HG03439 (cell line): ENCODE data around the gene SRRT.
A peak's percentile ranks its signal among the peaks of the same experiment; 100 is the strongest.
"Not testable (repeated sequence)": the region's sequence is repeated elsewhere in the genome, so short reads cannot be mapped to it uniquely, and the experiment has no call there.

Experiments used
- ATAC-seq: cut with Tn5 transposase; IDR thresholded peaks from one replicate; pipeline ENCODE4 v1.9.1; 2021; ENCODE audit warnings: mild to moderate bottlenecking, moderate library complexity; ENCODE audit not compliant: unreplicated experiment

SRRT gene

DNA sequence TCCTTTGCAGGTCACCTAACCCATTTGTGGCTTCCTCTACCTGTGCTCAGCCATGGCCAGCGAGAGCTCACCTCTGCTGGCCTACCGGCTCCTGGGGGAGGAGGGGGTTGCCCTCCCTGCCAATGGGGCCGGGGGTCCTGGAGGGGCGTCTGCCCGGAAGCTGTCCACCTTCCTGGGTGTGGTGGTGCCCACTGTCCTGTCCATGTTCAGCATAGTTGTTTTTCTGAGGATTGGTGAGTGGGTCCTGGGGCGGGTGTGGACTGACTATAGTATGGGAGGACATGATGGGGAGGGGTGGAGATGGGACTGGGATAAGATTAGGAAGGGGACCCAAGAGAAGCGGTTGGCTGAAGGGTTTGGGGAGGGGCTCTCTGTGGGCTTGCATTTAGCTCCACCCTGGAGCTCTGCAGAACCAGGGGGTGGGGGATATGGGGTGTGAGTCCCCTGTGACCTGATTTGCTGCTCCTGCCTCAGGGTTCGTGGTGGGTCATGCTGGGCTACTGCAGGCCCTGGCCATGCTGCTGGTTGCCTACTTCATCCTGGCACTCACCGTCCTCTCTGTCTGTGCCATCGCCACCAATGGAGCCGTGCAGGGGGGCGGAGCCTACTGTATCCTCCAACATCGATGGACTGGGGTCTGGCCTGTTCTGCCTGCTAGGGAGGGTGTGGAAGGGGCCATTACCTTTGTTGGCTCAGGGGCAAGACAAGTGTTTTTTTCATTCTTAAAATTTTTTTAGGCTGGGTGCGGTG lies 20.6 kb upstream of the SRRT start:
- no peak for ATAC-seq

DNA sequence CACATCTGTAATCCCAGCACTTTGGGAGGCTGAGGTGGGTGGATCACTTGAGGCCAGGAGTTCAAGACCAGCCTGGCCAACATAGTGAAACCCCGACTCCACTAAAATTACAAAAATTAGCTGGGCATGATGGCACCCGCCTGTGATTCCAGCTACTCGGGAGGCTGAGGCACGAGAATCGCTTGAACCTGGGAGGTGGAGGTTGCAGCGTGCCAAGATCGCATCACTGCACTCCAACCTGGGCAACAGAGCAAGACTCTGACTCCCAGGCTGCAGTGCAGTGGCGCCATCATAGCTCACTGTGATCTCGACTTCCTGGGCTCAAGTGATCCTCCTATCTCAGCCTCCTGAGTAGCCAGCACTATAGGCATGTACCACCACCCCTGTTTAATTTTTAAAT lies 20.0 kb upstream of the SRRT start:
- ATAC-seq, result not testable (repeated sequence)

DNA sequence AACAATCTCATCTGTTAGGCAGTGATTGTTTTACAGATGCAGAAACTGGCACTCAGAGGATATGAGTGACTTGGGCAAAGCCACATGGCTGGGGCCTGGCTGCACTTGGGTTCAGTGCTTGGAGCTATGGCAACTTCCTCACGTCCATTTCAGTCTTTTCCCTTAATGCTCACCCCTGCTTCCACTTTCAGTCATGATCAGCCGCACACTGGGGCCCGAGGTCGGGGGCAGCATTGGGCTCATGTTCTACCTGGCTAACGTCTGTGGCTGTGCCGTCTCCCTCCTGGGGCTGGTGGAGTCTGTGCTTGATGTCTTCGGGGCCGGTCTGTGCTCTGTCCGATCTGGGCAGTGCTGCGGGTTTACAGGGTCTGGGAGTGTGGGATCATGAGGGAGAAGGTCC lies 19.4 kb upstream of the SRRT start:
- ATAC-seq, result no peak

DNA sequence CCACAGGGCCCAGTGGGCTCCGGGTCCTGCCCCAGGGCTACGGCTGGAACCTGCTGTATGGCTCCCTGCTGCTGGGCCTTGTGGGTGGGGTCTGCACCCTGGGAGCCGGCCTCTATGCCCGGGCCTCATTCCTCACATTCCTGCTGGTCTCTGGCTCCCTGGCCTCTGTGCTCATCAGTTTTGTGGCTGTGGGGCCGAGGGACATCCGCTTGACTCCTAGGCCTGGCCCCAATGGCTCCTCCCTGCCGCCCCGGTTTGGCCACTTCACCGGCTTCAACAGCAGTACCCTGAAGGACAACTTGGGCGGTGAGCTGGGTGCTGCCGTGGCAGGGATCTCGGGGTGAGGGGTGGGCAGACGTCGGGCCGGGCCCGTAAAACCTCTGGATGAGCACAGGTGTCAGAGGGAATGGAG lies 18.0 kb upstream of the SRRT start:
- no peak for ATAC-seq

DNA sequence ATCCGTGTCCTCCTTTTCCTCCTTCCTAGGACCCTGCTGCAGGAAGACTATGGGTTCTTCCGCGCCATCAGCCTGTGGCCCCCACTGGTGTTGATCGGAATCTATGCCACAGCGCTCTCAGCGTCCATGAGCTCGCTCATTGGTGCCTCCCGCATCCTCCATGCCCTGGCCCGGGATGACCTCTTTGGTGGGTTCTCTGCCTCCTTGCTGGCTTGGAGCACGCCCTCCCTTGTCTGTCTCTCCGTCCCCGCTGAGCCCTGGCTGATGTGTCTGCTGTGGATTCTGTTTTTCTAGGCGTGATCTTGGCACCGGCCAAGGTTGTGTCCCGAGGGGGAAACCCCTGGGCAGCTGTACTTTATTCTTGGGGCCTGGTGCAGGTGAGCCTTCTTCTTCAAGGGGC lies 15.0 kb upstream of the SRRT start:
- ATAC-seq, result no peak

DNA sequence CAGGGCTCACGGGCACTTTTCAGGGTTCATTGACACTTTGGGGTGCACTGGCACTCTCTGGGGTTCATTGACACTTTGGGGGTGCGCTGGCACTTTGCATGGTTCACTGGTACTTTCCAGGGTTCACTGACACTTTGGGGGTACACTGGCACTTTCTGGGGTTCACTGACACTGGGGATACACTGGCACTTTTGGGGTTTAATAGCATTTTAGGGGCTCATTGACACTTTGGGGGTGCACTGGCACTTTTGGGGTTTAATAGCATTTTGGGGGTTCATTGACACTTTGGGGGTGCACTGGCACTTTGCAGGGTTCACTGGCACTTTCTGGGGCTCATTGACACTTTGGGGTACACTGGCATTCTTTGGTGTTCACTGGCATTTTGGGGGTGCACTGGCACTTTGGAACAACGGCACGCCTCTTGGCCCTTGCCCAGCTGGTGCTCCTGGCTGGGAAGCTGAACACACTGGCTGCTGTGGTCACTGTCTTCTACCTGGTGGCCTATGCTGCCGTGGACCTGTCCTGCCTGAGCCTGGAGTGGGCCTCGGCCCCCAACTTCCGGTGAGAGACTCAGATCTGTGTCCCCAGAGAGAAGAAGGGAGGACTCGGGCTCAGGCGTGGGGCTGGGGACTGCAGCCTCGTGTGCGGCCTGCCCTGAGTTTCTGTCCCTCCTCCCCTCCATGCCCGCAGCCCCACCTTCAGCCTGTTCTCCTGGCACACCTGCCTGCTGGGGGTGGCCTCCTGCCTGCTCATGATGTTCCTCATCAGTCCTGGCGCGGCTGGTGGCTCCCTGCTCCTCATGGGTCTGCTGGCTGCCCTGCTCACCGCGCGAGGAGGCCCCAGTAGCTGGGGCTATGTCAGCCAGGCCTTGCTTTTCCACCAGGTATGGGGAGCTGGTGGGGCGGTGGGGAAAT lies 13.9 kb upstream of the SRRT start:
- no peak for ATAC-seq

DNA sequence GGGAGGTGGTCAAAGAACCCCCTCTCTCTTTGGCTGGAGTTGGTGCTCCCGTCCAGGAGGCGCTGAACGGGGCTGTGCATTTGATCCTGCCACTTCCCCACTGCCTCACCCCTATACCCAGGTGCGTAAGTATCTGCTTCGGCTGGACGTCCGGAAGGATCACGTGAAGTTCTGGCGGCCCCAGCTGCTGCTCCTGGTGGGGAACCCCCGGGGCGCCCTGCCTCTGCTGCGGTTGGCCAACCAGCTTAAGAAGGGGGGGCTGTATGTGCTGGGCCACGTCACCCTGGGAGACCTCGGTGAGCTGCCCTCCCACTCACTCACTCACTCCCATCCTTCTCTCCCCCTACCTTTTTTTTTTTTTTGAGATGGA lies 13.3 kb upstream of the SRRT start:
- no peak for ATAC-seq

DNA sequence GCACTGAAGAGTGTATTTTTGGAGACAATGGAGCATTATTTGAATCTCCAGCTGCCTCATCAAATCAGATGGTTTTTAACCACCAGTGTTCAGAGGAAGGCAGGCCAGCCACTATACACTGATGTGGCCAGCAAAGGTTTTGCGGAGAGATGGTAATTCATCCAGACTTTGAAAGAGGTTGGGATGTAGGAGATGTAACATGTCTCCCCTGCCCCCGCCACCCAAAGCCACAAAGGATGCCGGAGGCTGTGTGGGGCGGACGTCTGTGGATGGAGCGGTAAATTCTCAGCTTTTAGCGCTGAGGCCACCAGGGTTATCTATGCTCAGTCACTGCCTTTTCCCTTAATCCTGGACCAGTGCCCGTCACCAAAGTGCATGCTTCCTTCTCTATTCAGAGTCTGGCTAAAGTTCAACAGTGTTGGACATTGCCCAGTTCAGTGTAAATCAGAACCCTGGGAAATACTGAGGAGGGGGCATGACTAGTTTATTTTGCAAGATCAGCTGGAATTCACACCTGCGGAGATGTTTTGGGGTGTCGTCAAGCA lies 11.4 kb upstream of the SRRT start:
- no peak for ATAC-seq

DNA sequence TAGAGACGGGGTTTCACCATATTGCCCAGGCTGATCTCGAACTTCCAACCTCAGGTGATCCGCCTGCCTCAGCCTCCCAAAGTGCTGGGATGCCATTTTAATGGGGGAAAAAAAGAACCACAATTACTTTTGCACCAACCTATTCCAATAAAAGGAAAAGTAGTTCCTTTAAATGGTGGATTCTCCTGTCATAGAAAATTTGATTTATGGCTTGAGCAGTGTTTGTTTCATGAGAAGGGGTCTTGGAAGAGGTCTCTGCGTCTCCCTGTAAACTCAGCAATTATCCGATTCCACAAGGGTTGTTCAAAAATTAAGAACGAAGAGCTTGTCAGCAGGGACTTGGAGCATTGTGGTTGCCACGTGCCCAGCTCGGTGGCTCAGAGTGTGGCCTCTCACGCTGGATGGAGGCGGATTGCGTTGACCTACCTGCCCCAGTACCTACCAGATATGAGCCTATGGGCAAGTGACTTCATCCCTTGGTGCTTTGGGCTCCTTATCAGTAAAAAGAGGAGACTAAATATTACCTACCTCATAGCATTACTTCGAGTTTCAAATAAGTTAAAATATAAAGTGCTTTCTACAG lies 10.5 kb upstream of the SRRT start:
- no peak for ATAC-seq

DNA sequence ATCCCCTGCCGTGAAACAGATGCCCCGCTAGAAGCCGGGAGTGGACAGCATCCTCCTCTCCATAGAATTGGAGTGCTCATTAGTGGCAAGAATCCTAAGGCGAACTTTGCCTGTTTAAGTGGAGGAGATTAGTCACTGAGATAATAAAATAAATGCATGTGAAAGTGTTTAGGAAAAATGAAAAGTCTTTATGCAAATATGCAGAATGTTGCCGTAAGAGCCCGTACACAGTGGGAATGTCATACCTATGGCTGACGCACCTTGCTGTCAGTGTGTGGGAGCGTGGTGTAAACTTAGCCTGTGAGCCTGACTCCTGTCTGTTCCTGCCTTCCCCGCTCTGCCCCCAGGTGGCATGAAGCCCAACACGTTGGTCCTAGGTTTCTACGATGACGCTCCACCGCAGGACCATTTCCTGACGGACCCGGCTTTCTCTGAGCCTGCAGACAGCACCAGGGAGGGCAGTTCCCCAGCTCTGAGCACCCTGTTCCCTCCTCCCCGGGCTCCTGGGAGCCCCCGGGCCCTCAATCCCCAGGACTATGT lies 9.5 kb upstream of the SRRT start:
- ATAC-seq, result no peak

DNA sequence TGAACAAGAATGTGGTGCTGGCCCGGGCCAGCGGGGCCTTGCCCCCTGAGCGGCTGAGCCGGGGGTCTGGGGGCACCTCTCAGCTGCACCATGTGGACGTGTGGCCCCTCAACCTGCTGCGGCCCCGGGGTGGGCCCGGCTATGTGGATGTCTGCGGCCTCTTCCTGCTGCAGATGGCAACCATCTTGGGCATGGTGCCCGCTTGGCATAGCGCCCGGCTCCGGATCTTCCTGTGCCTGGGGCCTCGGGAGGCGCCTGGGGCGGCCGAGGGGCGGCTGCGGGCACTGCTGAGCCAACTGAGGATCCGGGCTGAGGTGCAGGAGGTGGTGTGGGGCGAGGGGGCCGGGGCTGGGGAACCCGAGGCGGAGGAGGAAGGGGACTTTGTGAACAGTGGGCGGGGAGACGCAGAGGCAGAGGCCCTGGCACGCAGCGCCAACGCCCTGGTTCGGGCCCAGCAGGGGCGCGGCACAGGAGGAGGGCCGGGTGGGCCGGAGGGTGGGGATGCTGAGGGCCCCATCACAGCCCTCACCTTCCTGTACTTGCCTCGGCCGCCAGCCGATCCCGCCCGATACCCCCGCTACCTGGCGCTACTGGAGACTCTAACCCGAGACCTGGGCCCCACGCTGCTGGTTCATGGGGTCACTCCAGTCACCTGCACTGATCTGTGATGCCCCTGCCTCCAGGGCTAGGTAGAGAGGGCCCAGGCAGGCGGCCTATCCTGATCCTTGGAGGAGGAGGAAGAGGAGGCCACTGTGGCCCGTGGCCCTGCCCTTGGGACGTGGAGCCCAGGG lies 8.8 kb upstream of the SRRT start:
- ATAC-seq, result no peak

DNA sequence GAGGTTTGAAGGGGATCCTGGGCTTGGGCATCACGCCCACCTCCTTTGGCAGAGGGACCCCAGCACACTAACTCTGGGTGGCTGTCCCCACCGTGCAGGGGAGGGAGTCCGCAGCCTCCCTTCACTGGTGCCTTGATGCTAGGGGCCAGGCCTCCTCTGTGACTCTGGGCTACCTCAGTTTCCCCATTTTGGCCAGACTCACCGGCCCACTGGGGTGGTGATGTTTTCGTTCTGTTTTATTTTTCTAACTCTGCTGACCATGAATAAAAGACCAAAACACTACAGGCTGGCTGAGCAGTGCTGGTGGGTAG lies 8.2 kb upstream of the SRRT start:
- ATAC-seq, result no peak

DNA sequence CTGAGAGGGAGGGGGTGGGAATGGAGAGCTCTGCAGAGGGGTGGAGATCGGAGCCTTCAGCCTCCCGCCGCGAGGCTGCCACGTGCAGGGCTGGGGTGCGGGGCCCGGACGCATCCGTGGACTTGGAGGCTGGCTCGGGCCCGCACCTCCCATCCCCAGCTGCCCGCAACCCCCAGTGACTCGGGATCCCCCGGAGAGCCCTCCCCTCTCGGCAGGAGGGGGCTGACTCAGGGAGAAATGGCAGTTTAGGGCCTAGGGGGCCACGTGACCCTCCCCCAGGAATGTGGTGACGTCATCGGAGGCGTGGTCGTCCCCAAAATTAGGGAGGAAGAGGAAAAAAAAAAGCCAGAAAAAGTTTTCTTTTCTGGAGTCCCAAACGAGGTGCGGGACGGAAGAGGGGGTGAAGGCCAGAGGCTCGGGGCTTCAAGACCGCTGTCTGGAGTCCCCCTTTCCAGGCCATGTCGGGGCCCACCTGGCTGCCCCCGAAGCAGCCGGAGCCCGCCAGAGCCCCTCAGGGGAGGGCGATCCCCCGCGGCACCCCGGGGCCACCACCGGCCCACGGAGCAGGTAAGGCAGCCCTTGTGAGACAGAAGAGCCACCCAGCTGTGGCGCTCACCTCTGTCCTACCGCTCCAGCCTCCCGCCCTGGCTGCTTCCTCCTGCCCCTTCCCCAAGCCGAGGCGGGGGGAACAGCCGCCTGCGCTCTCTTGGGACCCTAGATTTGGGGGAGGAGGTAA lies 7.7 kb upstream of the SRRT start, which contains the start of gene TRIP6:
TRIP6 (plus strand) TSS at position 348 of the 736 bp plus-strand sequence; CDS start at position 459, 111 bp downstream.
- ATAC-seq, result no peak

DNA sequence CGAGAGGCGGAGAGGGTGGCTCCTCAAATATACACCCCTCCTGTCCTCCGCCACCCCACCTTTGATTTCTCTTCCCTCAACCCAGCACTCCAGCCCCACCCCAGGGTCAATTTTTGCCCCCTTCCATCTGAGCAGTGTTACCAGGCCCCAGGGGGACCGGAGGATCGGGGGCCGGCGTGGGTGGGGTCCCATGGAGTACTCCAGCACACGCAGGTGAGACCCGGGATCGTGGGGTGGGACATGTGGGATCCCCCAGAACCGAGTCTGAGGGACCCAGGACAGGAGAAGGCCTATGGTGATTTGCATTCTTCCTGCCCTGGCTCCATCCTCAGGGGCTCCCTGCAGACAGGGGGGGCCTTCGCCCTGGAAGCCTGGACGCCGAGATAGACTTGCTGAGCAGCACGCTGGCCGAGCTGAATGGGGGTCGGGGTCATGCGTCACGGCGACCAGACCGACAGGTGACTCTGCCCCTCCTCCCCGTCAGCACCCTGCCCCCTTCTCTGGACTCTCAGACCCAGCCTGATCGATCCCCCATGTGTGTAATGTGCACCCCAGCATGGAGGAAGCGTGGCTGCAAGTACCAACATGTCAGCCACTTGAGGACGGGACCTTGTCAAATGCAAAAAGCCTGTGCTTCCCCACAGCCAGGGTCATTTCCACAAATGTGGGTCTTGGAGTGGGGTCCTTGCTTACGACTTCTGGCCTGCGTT lies 7.0 kb upstream of the SRRT start:
- ATAC-seq, result no peak

DNA sequence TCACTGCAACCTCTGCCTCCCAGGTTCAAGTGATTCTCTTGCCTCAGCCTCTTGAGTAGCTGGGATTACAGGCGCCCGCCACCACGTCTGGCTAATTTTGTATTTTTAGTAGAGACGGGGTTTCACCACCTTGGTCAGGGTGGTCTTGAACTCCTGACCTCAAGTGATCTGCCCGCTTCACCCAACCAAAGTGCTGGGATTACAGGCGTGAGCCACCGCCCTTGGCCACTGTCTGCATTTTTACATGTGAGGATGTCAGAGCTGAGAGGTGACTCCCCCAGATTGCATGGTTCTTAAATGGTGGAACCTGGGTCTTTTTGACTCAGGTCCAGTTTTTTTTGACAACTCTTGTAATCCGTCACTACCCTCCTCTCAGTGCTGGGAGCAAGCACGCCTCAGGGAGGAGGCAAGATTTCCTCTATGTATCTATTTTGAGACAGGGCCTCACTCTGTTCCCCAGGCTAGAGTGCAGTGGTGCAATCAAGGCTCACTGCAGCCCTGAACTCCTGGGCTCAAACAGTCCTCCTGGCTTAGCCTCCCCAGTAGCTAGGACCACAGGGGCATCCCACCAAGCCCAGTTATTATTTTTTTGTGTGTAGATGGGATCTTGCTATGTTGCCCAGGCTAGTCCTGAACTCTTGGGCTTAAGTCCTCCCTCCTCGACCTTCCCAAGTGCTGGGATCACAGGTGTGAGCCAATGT lies 1.2 kb upstream of the SRRT start:
- ATAC-seq, result no peak

DNA sequence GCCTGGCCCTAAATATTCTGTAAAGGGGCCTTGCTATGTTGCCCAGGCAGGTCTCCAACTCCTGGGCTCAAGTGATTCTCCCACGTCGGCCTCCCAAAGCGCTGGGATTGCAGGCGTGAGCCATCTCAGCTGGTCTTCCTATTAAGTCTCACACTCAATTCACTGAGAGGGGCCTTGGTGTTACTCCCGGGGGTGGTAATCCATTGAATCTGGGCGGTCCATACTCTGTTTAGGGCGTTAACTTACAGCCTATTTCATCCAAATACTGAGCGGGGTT lies 665 bp upstream of the SRRT start:
- no peak for ATAC-seq

DNA sequence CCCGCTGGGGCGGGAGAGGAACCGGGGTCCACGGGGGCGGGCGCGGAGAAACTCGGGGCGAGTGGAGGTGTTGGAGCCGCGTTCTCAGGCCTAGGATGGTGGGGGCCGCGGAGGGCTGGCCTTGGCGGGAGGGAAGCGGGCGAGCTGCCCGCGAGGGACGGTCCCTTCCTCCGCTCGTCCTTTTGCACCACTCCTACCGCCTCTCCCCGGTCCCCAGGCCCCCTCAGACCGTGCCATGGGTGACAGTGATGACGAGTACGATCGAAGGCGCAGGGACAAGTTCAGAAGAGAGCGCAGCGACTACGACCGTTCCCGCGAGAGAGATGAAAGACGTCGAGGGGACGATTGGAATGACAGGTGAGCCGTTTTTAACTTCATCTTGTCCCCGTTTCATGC lies 451 bp downstream of the SRRT start:
- peak; percentile 25 for ATAC-seq

DNA sequence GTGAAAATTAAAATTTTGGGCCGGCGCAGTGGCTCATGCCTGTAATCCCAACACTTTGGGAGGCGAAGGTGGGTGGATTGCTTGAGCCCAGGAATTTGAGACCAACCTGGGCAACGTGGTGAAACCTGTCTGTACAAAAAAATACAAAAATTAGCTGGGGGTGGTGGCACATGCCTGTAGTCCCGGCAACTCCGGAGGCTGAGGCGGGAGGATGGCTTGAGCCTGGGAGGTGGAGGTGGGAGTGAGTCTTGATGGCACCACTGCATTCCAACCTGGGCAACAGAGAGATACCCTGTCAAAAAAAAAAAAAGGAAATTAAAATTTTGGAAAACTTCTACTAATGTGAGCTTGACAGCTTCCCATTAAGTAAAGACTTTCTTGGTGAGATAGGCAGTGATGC lies 3.1 kb downstream of the SRRT start:
- no peak for ATAC-seq

DNA sequence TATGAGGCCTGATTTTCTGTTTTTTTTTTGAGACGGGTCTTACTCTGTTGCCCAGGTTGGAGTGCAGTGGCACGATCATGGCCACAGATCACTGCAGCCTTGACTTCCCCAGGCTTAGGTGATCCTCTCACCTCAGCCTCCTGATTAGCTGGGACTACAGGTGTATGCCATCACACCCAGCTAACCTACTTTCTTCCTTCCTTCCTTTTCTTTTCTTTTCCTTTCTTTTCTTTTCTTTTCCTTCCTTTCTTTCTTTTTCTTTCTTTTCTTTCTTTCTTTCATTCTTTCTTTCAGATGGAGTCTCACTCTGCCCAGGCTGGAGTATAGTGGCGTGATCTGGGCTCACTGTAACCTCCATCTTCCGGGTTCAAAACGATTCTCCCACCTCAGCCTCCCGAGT lies 3.8 kb downstream of the SRRT start:
- no peak for ATAC-seq
